ENCODE results near the gene NUDC. TPM values are rescaled to one million over a fixed set of nuclear protein-coding genes. Genes with fewer than 3 reads are reported as not detected.

NUDC gene
- total and polyA plus RNA-seq, 9 of the 15 experiments (the other 6 are each of a cell fraction or from before 2014, with no cell fraction given): 9.8 to 234 (median 149) TPM

GRCh38 chr1:26945728-26946127 is 24.2 kb downstream of the NUDC start:
- TF ChIP-seq ZSCAN32 (CRISPR knock-in tag; IDR thresholded peaks at IDR 0.05) (no peak), ZNF583 (CRISPR knock-in tag; IDR thresholded peaks at IDR 0.05) (no peak), ZNF224 (CRISPR knock-in tag; IDR thresholded peaks at IDR 0.05) (no peak), CUX1 (CRISPR knock-in tag; IDR thresholded peaks at IDR 0.05) (no peak)
- no peak for FAIRE-seq
- Histone ChIP-seq H3K9ac (ENCODE audit: insufficient read depth in 1 of 2, low read depth in 2 of 2, low read length in 2 of 2) (no peak overlapping the region), H3K9me1 (ENCODE audit: control insufficient read depth, insufficient read depth, low read length) (no peaks in the 10 kb centered on the region), H3K4me2 (ENCODE audit: insufficient read depth, low read length) (no peak overlapping the region), H3K9me3 (replicated peaks; ENCODE audit: control insufficient read depth, insufficient read depth, low read depth, low read length) (no peaks in the 10 kb centered on the region; the same call in 1 of the 2 replicates), H2AFZ (ENCODE audit: low read depth, low read length) (no peak overlapping the region), H3K4me1 (replicated peaks in 1 of 2; ENCODE audit: control insufficient read depth in 2 of 2, insufficient read depth in 2 of 2, low read length in 2 of 2) (peaks cover 9 to 11% of the 10 kb centered on the region in 2 experiments; a peak in 4 of 5 replicates), H3K36me3 (ENCODE audit: control insufficient read depth, insufficient read depth, low read length) (peaks cover 61% of the 10 kb centered on the region), H3K4me3 (no peak overlapping the region), H3K27ac (ENCODE audit: extremely low read depth, low read depth, low read length) (no peak overlapping the region), H3K79me2 (ENCODE audit: control insufficient read depth, insufficient read depth, low read length) (no peaks in the 10 kb centered on the region), H4K20me1 (replicated peaks; ENCODE audit: control insufficient read depth, insufficient read depth, low read length) (no peaks in the 10 kb centered on the region), H3K27me3 (ENCODE audit: control insufficient read depth in 2 of 2, insufficient read depth in 2 of 2, low read length in 2 of 2) (no peaks in the 10 kb centered on the region)
- ChIA-PET POLR2A (interaction anchor here (1.1 to 2.7 kb wide), 2 partner anchors 8 to 9 kb away, joined by 4 to 12 read pairs; no protein-coding TSS in a partner anchor), CTCF (ENCODE audit: low intra/inter-chr PET ratio) (no interaction called here)
- BruUV-seq (replicated peaks): no TSS peak
- intact Hi-C loops (cut with micrococcal nuclease): no loop called here
- no peak for DNase-seq (ENCODE audit: extremely low read depth in 1 of 4, low spot score in 3 of 4)
- ATAC-seq: no peak
- in situ Hi-C loops (cut with MboI): no loop called here
- WGBS (ENCODE audit: insufficient coverage, low coverage, missing lambda C conversion rate): 88% methylated on average over 8 of the region's 8 CpGs
